ENCODE results near the gene SYT15.
"Not testable (repeated sequence)": the region's sequence is repeated elsewhere in the genome, so short reads cannot be mapped to it uniquely, and the experiment has no call there.

SYT15 gene

DNA sequence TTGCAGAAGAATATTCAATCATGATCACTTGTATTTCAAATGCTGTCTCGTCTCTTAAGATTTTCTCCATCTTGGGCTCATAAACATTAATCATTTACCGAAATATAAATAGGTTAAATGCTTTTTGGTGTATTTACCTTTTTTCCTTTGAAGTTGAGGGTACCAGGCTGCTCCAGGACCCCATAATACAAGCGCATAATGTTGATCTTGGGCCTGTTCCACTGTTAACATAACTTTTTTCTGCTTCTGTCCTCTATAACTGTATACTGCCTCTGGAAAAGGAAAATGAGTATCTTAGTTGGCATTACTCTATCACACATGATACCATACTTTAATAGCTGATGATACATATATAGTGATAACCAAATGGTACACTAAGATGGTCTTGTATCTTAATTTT is 51.9 kb downstream of the SYT15 start:
- H3K27me3 Mint-ChIP-seq, CTCF ChIA-PET, H3K36me3 Mint-ChIP-seq, H3K4me1 Mint-ChIP-seq, H3K4me3 Mint-ChIP-seq, DNase-seq, H3K9me3 Mint-ChIP-seq, H3K27ac Mint-ChIP-seq: not testable (repeated sequence)

DNA sequence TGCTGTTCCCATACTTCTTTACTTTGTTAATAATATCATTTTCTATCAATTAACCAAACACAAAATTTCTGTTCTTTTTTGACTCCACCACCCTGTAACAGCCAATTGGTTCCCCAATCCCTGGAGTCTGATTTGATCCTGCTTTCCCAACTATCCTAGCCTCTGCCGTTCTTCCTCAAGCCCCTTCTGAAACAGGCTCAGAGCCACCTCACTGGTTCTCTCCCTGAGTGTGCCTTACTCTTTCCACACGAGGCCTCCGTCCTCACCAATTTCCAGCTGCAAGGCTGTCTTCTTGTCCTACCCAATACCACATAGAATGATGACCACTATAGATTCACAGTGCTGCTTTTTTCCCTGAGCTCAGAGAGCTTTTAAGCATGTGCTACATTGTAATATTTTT is 52.8 kb downstream of the SYT15 start:
- H3K36me3 Mint-ChIP-seq, H3K4me1 Mint-ChIP-seq, CTCF ChIA-PET, H3K9me3 Mint-ChIP-seq, H3K4me3 Mint-ChIP-seq, DNase-seq, H3K27ac Mint-ChIP-seq, H3K27me3 Mint-ChIP-seq: not testable (repeated sequence)

DNA sequence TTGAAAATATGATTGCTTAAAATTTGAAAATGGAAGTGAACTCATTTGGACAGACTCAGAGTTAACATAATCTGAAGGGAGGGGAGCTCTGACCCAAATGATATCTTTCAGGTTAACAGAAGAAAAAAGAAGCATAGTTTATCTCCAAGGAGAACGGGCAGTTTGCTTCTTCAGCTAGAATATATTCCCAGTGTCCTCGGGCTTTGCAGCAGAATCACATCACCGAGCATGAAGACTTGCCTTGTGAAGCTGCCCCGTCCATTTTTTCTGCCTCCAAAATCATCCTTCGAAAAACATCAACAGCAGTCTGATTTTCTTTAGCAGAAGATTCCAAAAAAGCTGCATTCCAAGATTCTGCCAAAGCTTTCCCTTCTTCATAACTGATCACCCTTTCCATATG is 55.8 kb downstream of the SYT15 start:
- H3K4me1 Mint-ChIP-seq, H3K36me3 Mint-ChIP-seq, H3K27ac Mint-ChIP-seq, H3K27me3 Mint-ChIP-seq, H3K9me3 Mint-ChIP-seq, DNase-seq, CTCF ChIA-PET, H3K4me3 Mint-ChIP-seq: not testable (repeated sequence)

DNA sequence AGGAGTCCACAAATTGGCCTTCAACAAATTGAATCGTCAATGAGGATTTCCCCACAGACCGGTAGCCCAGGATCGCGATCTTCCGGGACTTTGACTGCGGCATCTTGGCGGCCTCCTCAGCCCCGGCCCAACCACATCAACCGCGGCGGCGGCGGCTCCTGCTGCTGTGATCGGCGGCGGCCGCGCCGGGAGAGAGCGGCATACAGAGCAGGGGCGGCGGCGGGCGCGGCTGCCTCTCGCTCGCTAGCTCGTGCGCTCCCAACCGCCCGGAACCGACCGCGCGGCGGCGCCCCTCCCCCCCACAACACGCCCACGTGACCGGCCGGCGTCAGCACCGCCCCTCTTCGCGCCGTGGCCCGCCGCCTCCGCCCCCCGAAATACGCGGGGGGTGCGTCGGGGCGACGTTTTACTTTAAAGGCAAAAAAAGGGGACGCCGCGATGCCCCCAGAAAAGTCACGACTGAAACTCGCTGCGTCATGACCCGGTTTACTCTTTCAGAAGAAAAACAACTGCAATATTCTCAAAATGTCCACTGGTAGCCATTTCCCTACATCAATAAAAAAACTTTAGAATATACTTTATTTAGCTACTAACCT is 56.5 kb downstream of the SYT15 start:
- DNase-seq, CTCF ChIA-PET, H3K27ac Mint-ChIP-seq, H3K36me3 Mint-ChIP-seq, H3K9me3 Mint-ChIP-seq, H3K4me1 Mint-ChIP-seq, H3K27me3 Mint-ChIP-seq: not testable (repeated sequence)
- peak overlapping the region; percentile 38 for H3K4me3 Mint-ChIP-seq

DNA sequence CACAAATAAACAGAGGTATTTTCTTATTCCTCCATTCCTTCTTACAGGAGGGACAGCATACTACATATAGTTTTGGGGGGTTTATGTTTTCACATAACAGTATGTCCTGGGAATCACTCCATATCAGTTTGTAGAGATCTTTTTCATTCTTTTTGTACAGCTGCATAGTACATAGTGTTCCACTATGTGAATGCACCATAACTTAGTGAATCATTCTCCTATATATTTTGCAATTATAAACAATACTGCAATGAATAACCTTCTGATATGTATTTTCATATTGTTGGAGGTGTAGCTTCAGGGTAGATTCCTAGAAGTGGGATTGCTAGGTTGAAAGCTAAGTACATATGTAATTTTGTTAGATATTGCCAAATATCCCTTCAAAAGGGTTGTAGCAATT is 61.1 kb downstream of the SYT15 start:
- H3K27ac Mint-ChIP-seq, DNase-seq, CTCF ChIA-PET, H3K4me1 Mint-ChIP-seq, H3K36me3 Mint-ChIP-seq, H3K27me3 Mint-ChIP-seq, H3K4me3 Mint-ChIP-seq, H3K9me3 Mint-ChIP-seq: not testable (repeated sequence)
